ENCODE data around the gene PLLP.

PLLP gene

GRCh38 chr16:57224651-57225335 lies 59.7 kb downstream of the PLLP start:
- Histone ChIP-seq H3K79me2 (ENCODE audit: insufficient read depth, low read length) (no peaks in the 10 kb centered on the region), H3K36me3 (ENCODE audit: insufficient read depth, low read length) (peaks cover 80% of the 10 kb centered on the region), H4K20me1 (ENCODE audit: insufficient read depth, low read length) (no peaks in the 10 kb centered on the region), H3K4me1 (ENCODE audit: insufficient read depth, low read length) (no peaks in the 10 kb centered on the region), H3K4me3 (ENCODE audit: low read depth in 1 of 2, low read length in 2 of 2) (no peak overlapping the region), H3K9me3 (ENCODE audit: insufficient read depth, low read length, severe bottlenecking) (no peaks in the 10 kb centered on the region), H3K9ac (ENCODE audit: low read depth, low read length) (no peak overlapping the region), H2AFZ (ENCODE audit: low read depth, low read length) (no peak overlapping the region), H3K27me3 (ENCODE audit: insufficient read depth, low read length, poor library complexity) (no peaks in the 10 kb centered on the region), H3K27ac (ENCODE audit: low read length) (no peak overlapping the region), H3K4me2 (ENCODE audit: insufficient read depth, low read length) (no peak overlapping the region)
- TF ChIP-seq CTCF (IDR thresholded peaks at IDR 0.05; ENCODE audit: borderline replicate concordance, extremely low read depth, low read length, poor library complexity, severe bottlenecking) (no peak), EZH2 (IDR thresholded peaks at IDR 0.05; ENCODE audit: borderline replicate concordance, low read depth, low read length, severe bottlenecking) (no peak)
- ATAC-seq (ENCODE audit: insufficient read depth, low read depth) (no peak), DNase-seq (no peak)

GRCh38 chr16:57223057-57223456 lies 61.4 kb downstream of the PLLP start:
- no peaks in the 10 kb centered on the region for H3K27me3 ChIP-seq (ENCODE audit: insufficient read depth, low read length, poor library complexity)
- no peak overlapping the region for H3K27ac ChIP-seq (ENCODE audit: low read length)
- no peak for ATAC-seq (ENCODE audit: insufficient read depth, low read depth)

GRCh38 chr16:57216968-57217367 lies 67.5 kb downstream of the PLLP start:
- Histone ChIP-seq H3K4me1 (ENCODE audit: insufficient read depth, low read length) (no peaks in the 10 kb centered on the region), H3K9me3 (ENCODE audit: insufficient read depth, low read length, severe bottlenecking) (no peaks in the 10 kb centered on the region), H3K79me2 (ENCODE audit: insufficient read depth, low read length) (no peaks in the 10 kb centered on the region), H4K20me1 (ENCODE audit: insufficient read depth, low read length) (no peaks in the 10 kb centered on the region), H3K36me3 (ENCODE audit: insufficient read depth, low read length) (peaks cover 72% of the 10 kb centered on the region), H2AFZ (ENCODE audit: low read depth, low read length) (no peak overlapping the region), H3K4me3 (ENCODE audit: low read depth in 1 of 2, low read length in 2 of 2) (no peak overlapping the region), H3K27me3 (ENCODE audit: insufficient read depth, low read length, poor library complexity) (no peaks in the 10 kb centered on the region), H3K9ac (ENCODE audit: low read depth, low read length) (no peak overlapping the region), H3K4me2 (ENCODE audit: insufficient read depth, low read length) (no peak overlapping the region), H3K27ac (ENCODE audit: low read length) (no peak overlapping the region)
- no peak for DNase-seq
- TF ChIP-seq CTCF (IDR thresholded peaks at IDR 0.05; ENCODE audit: borderline replicate concordance, extremely low read depth, low read length, poor library complexity, severe bottlenecking) (no peak), EZH2 (IDR thresholded peaks at IDR 0.05; ENCODE audit: borderline replicate concordance, low read depth, low read length, severe bottlenecking) (no peak)
- no peak for ATAC-seq (ENCODE audit: insufficient read depth, low read depth)

More at GRCh38 chr16:57223057-57223456, 61.4 kb downstream of the PLLP start:
- no peak for TF ChIP-seq EZH2 (IDR thresholded peaks at IDR 0.05; ENCODE audit: borderline replicate concordance, low read depth, low read length, severe bottlenecking)
- no peak for TF ChIP-seq CTCF (IDR thresholded peaks at IDR 0.05; ENCODE audit: borderline replicate concordance, extremely low read depth, low read length, poor library complexity, severe bottlenecking)
- Histone ChIP-seq H3K9ac (ENCODE audit: low read depth, low read length) (no peak overlapping the region), H3K4me1 (ENCODE audit: insufficient read depth, low read length) (no peaks in the 10 kb centered on the region), H3K9me3 (ENCODE audit: insufficient read depth, low read length, severe bottlenecking) (no peaks in the 10 kb centered on the region), H2AFZ (ENCODE audit: low read depth, low read length) (no peak overlapping the region), H4K20me1 (ENCODE audit: insufficient read depth, low read length) (no peaks in the 10 kb centered on the region), H3K4me2 (ENCODE audit: insufficient read depth, low read length) (no peak overlapping the region), H3K4me3 (ENCODE audit: low read depth in 1 of 2, low read length in 2 of 2) (no peak overlapping the region), H3K36me3 (ENCODE audit: insufficient read depth, low read length) (peaks cover 70% of the 10 kb centered on the region), H3K79me2 (ENCODE audit: insufficient read depth, low read length) (no peaks in the 10 kb centered on the region)
- DNase-seq, result no peak
